Astrocyte (in vitro differentiated cells and primary cell): Measurements from ENCODE around the gene LARGE1. TPM values are rescaled to one million over a fixed set of nuclear protein-coding genes. Genes with fewer than 3 reads are reported as not detected.

ENCODE experiments used
- DNase-seq: peaks from one replicate; pipeline ENCODE4 v3.0.0-alpha.2; 2010; ENCODE audit warnings: low read depth
- FAIRE-seq: peaks from 2 replicates; lab custom pipeline; 2011; peaks lifted over from hg19 to GRCh38; lab: Jason Lieb, UNC
- H2AFZ ChIP-seq: 2 replicates; pipeline ENCODE4 v1.6.0; 2012; ENCODE audit warnings: low read depth, low read length, inconsistent platforms
- H3K27ac ChIP-seq: 2 replicates; pipeline ENCODE4 v1.5.1; 2011; ENCODE audit warnings: low read depth, low read length, inconsistent platforms
- H3K27me3 ChIP-seq: 2 replicates; pipeline ENCODE4 v1.6.0; 2011; ENCODE audit warnings: low read length, inconsistent platforms; ENCODE audit not compliant: insufficient read depth
- H3K36me3 ChIP-seq: 2 replicates; pipeline ENCODE4 v1.5.1; 2011; ENCODE audit warnings: low read length, inconsistent platforms; ENCODE audit not compliant: insufficient read depth
- H3K4me1 ChIP-seq: 2 replicates; pipeline ENCODE4 v1.5.1; 2011; ENCODE audit warnings: low read length, inconsistent platforms; ENCODE audit not compliant: insufficient read depth
- H3K4me2 ChIP-seq: 2 replicates; pipeline ENCODE4 v1.6.0; 2012; ENCODE audit warnings: low read length, inconsistent platforms
- H3K4me3 ChIP-seq: 2 replicates; pipeline ENCODE4 v1.5.1; 2011; ENCODE audit warnings: low read depth, mild to moderate bottlenecking, low read length, inconsistent platforms; ENCODE audit not compliant: insufficient read depth
- H3K79me2 ChIP-seq: 2 replicates; pipeline ENCODE4 v1.6.0; 2012; ENCODE audit warnings: mild to moderate bottlenecking, low read length, inconsistent platforms; ENCODE audit not compliant: insufficient read depth
- H3K9ac ChIP-seq: 2 replicates; pipeline ENCODE4 v1.6.0; 2012; ENCODE audit warnings: mild to moderate bottlenecking, low read length, inconsistent platforms
- H3K9me3 ChIP-seq: 2 replicates; pipeline ENCODE4 v1.5.1; 2012; ENCODE audit warnings: low read depth, mild to moderate bottlenecking, low read length, inconsistent platforms; ENCODE audit not compliant: insufficient read depth
- H4K20me1 ChIP-seq: 2 replicates; pipeline ENCODE4 v1.6.0; 2012; ENCODE audit warnings: low read length, inconsistent platforms; ENCODE audit not compliant: insufficient read depth
- H3K27ac Mint-ChIP-seq: one replicate; pipeline ENCODE4 v1.8.0; 2021; ENCODE audit warnings: mild to moderate bottlenecking, mixed read lengths; ENCODE audit not compliant: unreplicated experiment
- H3K27me3 Mint-ChIP-seq: one replicate; pipeline ENCODE4 v1.8.0; 2021; ENCODE audit warnings: low read depth, mixed read lengths; ENCODE audit not compliant: unreplicated experiment
- H3K36me3 Mint-ChIP-seq: one replicate; pipeline ENCODE4 v1.8.0; 2021; ENCODE audit warnings: low read depth, mixed read lengths; ENCODE audit not compliant: unreplicated experiment
- H3K4me1 Mint-ChIP-seq: one replicate; pipeline ENCODE4 v1.8.0; 2021; ENCODE audit warnings: low read depth, mixed read lengths; ENCODE audit not compliant: unreplicated experiment
- H3K4me3 Mint-ChIP-seq: one replicate; pipeline ENCODE4 v1.8.0; 2021; ENCODE audit warnings: mild to moderate bottlenecking, moderate library complexity, mixed read lengths; ENCODE audit not compliant: unreplicated experiment
- H3K9me3 Mint-ChIP-seq: one replicate; pipeline ENCODE4 v1.8.0; 2021; ENCODE audit warnings: mild to moderate bottlenecking, mixed read lengths; ENCODE audit not compliant: unreplicated experiment
- EZH2 ChIP-seq: IDR thresholded peaks from 2 replicates; pipeline ENCODE4 v1.6.1; 2012; ENCODE audit warnings: mild to moderate bottlenecking, low read length, inconsistent platforms; ENCODE audit not compliant: insufficient read depth
- total RNA-seq: library from RNA; stranded (reverse); gene quantifications from 2 replicates; pipeline ENCODE4 v1.2.1, GENCODE V29; 2021
- TF ChIP-seq, protein P1 (sequence below): IDR thresholded peaks from 2 replicates; pipeline ENCODE4 v1.5.1; 2011; ENCODE audit warnings: low read depth, mild to moderate bottlenecking, inconsistent platforms, low read length, moderate library complexity; ENCODE audit not compliant: insufficient read depth

LARGE1 gene
- total RNA-seq, 1 donor from 2014 or later: 92.6 TPM

DNA sequence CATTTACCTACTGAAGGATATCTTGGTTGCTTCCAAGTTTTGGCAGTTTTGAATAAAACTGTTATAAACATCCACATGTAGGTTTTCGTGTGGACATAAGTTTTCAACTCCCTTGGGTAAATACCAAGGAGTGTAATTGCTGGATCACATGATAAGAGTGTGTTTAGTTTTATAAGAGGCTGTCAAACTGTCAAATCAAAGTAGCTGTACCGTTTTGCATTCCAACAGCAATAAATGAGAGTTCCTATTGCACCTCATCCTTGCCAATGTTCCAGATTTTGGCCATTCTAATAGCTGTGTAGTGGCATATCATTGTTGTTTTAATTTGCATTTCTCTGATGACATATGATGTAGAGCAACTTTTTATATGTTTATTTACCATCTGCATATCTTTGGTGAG lies 671.3 kb downstream of the LARGE1 start:
- Mint-ChIP-seq H3K27ac (no peak overlapping the region), H3K27me3 (peaks cover 10% of the 10 kb centered on the region), H3K9me3 (no peaks in the 10 kb centered on the region), H3K36me3 (no peaks in the 10 kb centered on the region), H3K4me1 (peaks cover 2% of the 10 kb centered on the region), H3K4me3 (no peak overlapping the region)
- no peak for DNase-seq
- no peaks in the 10 kb centered on the region for H3K36me3 ChIP-seq
- no peak overlapping the region for H3K9ac ChIP-seq
- TF ChIP-seq, protein P1, sequence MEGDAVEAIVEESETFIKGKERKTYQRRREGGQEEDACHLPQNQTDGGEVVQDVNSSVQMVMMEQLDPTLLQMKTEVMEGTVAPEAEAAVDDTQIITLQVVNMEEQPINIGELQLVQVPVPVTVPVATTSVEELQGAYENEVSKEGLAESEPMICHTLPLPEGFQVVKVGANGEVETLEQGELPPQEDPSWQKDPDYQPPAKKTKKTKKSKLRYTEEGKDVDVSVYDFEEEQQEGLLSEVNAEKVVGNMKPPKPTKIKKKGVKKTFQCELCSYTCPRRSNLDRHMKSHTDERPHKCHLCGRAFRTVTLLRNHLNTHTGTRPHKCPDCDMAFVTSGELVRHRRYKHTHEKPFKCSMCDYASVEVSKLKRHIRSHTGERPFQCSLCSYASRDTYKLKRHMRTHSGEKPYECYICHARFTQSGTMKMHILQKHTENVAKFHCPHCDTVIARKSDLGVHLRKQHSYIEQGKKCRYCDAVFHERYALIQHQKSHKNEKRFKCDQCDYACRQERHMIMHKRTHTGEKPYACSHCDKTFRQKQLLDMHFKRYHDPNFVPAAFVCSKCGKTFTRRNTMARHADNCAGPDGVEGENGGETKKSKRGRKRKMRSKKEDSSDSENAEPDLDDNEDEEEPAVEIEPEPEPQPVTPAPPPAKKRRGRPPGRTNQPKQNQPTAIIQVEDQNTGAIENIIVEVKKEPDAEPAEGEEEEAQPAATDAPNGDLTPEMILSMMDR: no peak
- TF ChIP-seq EZH2: no peak
- no peaks in the 10 kb centered on the region for H3K27me3 ChIP-seq
- no peaks in the 10 kb centered on the region for H3K4me1 ChIP-seq
- no peaks in the 10 kb centered on the region for H4K20me1 ChIP-seq
- H3K4me2 ChIP-seq: no peak overlapping the region
- no peak for FAIRE-seq
- no peak overlapping the region for H2AFZ ChIP-seq
- H3K4me3 ChIP-seq: no peak overlapping the region
- H3K79me2 ChIP-seq: no peaks in the 10 kb centered on the region
- H3K9me3 ChIP-seq: no peaks in the 10 kb centered on the region
- no peak overlapping the region for H3K27ac ChIP-seq

GRCh38 chr22:33247758-33248157 lies 672.5 kb downstream of the LARGE1 start:
- Mint-ChIP-seq H3K4me1 (peaks cover 2% of the 10 kb centered on the region), H3K27me3 (peaks cover 10% of the 10 kb centered on the region), H3K4me3 (no peak overlapping the region), H3K27ac (no peak overlapping the region), H3K36me3 (no peaks in the 10 kb centered on the region), H3K9me3 (no peaks in the 10 kb centered on the region)
- no peaks in the 10 kb centered on the region for H3K9me3 ChIP-seq
- H2AFZ ChIP-seq: no peak overlapping the region
- H3K27ac ChIP-seq: no peak overlapping the region
- no peaks in the 10 kb centered on the region for H3K27me3 ChIP-seq
- DNase-seq (no peak), FAIRE-seq (no peak)
- no peaks in the 10 kb centered on the region for H3K79me2 ChIP-seq
- no peak overlapping the region for H3K4me3 ChIP-seq
- no peaks in the 10 kb centered on the region for H4K20me1 ChIP-seq
- H3K4me1 ChIP-seq: no peaks in the 10 kb centered on the region
- no peak for TF ChIP-seq EZH2
- TF ChIP-seq, protein P1: no peak
- H3K9ac ChIP-seq: no peak overlapping the region
- no peak overlapping the region for H3K4me2 ChIP-seq
- H3K36me3 ChIP-seq: no peaks in the 10 kb centered on the region

DNA sequence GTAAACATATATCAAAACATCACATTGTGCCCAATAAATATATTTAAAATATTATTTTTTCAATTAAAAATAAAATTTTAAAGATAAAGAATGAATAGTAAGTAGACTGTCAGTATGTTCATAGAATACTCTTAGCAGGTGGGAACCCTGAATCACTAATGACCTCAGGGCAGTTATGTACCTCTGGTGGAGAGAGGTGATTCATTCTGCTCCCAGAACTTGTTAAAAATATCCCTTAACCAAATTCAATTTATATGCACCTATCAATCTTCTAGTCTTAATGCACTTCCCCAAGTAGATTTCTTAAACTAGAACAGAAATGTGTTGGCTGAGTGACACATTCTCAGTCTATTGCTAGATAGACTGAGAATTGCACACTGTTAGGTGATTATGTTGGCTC lies 678.2 kb downstream of the LARGE1 start:
- Mint-ChIP-seq H3K9me3 (no peaks in the 10 kb centered on the region), H3K27ac (no peak overlapping the region), H3K27me3 (peaks cover 6% of the 10 kb centered on the region), H3K4me1 (no peaks in the 10 kb centered on the region), H3K4me3 (no peak overlapping the region), H3K36me3 (no peaks in the 10 kb centered on the region)
- Histone ChIP-seq H3K4me3 (no peak overlapping the region), H3K4me2 (no peak overlapping the region), H3K27me3 (no peaks in the 10 kb centered on the region), H3K27ac (no peak overlapping the region), H2AFZ (no peak overlapping the region), H3K79me2 (no peaks in the 10 kb centered on the region), H3K9me3 (no peaks in the 10 kb centered on the region), H3K4me1 (no peaks in the 10 kb centered on the region), H3K36me3 (no peaks in the 10 kb centered on the region), H3K9ac (no peak overlapping the region), H4K20me1 (no peaks in the 10 kb centered on the region)
- no peak for FAIRE-seq
- no peak for DNase-seq
- no peak for TF ChIP-seq EZH2
- TF ChIP-seq, protein P1: no peak
